HG02759 (cell line): Measurements from ENCODE around the gene NKX1-1.

Source experiments
- ATAC-seq: cut with Tn5 transposase; IDR thresholded peaks from one replicate; pipeline ENCODE4 v1.9.1; 2021; ENCODE audit warnings: mild to moderate bottlenecking, moderate library complexity; ENCODE audit not compliant: unreplicated experiment

The NKX1-1 gene

DNA sequence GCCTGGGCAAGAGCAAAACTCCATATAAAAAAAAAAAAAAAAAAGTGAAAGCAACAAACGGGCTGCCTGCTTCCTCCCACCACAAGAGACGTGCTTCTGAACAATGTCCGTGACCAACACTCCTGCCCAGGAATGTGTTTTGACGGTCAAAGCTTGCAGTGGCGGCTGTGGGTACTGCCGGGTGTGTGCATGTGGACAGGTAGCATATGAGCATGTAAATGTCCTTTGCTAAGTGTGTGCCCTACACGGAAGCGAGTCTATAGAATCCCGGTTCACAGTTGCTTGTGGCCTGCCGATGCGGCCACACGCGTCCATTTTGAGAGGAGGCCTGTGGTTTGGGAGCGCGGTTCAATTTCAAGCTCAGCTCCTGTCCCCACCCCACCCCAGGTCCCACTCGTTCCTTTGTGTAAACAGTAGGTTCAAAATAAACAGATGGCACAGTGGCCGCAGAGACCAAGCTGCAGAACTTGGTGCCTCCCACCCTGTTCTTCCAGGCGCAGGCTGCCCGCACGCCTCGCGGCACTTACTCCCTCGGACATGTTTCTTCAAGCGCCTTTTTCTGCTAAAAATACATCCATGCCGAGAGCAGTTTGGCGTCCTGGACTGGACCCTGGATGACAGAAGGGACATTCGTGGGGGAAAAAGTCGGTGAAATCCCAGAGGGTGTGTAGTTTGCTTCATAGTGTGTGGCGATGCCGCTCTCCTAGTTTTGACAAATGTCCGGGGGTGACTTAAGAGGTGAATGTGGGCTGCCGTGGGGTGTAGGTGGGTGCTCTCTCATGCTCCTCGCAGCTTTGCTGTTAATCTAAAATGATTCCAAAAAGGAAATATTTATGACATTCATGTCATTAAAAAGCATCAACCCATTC is 11.5 kb upstream of the NKX1-1 start:
- ATAC-seq, result no peak

DNA sequence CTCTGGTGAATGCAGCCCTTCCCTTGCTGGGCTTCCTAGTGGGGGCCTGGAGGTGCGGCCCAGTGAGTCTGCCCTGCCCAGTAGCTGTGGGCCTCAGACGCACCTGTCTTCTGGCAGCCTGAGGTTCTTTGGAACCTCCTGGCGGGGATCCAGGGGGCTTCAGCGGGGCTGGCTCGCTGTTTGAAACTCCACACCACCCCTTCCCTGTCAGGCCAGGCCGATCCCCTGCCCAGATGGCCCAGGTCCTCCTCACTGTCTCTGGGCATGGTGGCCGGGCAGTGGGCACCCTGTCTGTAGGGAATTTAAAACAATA is 10.7 kb upstream of the NKX1-1 start:
- no peak for ATAC-seq

DNA sequence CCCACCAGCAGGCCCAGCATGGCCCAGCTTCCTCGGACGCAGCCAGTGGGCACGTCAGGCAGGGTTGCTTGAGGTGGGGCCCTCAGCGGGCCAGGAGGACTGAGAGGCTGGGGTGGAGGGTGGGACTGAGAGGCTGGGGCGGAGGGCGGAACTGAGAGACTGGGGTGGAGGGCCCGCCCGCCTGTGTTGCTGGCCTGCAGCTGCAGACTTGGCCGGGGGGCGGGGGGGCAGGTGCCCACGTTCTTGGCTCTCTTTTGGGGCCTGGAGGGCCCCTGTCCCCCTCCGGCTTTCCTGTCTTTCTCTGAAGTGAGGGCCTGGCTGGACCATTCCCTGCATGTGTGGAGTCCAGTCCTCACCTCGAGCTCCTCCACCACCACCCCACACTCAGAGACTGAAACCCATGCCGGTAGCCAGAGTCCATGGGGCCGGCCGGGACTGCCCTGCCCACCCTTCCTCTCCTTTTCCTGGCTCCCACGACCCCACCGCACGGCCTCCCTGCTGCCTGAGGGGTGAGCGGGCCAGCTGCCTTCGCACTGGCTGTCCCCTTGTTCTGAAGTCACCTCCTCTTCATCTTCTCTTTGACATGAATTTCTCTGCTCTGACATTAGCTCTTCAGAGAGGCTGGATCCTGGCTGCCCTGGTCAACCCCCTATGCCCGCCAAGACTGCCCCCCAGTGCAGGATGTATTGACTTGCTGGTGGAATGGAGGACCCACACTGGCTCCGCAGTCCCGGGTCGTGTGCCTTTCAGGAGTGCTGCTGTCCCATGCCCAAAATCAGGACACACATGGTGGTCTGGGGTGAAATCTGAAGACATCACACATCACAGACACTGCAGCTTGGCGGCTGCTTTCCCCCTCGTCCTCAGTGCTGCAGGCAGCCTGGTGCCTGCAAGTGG is 10.1 kb upstream of the NKX1-1 start:
- ATAC-seq, result no peak

- no peak for ATAC-seq
Observed at GRCh38 chr4:1415681-1415981, 9.4 kb upstream of the NKX1-1 start.

DNA sequence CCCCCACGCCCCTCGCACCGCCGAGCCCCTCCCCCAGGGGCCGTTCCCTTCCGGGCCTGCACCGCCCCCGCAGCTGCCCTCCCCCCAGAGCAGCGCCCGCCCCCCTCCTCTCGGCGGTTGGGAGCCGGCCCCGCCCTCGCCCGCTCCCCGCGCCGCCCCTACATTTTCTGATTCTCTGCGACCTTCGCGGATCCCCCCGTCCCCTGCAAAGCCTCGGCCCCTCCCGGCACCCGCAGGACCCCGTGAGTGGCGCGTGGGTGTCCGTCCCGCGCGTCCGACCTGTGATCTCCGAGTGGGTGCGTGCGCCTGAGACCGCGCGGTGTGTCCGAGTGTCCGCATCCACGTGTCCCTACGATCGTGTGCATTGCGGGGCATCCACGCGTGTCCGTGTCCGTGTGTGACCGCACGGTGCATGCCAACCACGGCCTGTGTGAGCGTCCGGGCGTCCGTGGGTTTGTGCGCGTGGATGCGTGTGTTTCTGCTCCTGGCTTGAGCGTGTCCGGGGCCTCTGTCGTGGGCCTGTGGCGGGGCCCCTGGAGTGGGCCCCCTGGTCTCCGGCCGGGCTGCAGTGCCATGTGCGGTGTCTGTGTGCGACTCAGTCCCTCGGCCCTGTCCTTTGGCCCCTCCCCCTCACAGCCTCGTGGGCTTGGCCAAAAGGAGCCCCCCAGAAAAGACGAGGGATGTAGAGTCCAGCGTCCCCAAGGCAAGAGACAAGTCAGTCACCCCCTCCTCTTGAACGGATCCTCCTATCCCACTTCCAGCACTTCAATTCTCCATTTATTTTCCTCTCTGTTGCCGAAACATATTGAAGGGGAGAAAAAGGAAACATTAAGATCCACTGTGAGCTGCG is 8.8 kb upstream of the NKX1-1 start:
- ATAC-seq, result no peak

GRCh38 chr4:1413687-1414479 is 7.6 kb upstream of the NKX1-1 start:
- no peak for ATAC-seq

DNA sequence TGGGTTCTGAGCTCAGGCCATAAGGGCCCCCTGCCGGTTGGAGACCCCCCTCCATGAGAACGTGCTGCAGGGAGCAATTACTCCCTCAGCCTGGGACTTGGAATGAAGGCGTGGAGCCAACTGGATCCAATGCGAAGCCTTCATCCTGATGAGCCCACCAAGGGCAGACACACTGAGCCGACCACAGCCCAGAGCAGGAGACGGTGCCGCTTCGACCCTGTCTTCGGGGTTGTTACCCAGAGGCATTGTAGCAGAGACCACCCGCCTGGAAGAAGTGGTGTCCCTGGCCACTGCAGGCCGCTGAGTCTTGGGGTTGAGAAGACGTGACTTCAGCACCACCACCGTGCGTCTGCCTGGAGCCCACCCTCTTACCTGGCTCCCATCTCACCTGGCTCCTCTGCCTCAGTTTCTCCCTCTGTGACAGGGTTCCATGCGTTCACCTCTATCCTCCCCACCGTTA is 7.0 kb upstream of the NKX1-1 start:
- ATAC-seq, result no peak

DNA sequence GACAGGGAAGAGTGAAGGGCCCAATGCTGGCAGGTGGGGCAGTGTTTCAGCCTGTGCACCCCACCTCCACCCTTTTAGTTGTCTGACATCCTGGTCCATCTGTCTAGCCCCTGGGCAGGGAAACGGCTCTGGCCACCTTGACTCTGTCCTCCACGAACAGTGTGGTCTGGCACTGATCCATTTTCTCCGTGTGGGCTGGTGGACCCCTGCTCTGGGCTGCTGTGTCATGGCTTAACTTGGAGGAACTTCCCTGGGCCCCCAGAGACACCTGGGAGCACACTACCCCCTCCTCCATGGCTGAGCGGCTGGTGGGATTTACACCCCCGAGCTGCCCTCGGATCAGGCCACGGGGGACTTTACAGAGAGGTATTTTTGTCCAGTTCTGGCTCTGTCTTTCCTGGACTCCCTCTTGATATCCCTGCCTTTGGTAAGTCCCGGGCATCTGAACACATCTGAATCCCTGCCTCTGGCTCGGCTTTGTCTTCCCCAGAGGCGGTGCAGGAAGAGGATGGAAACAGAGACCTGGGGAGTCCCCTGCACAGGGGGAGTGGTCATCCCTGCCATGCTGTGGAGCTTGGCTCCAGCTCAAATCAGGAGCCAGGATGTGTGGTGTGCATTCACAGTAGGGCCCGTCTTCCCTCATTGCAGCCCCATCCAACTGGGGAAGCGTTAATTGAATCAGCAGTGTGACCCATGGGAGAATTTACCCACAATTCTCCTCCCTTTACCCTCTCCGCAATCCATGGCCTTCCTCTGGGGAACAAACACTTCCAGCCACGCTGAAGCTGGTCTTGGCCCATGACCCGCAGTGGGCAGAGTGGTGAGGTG is 6.3 kb upstream of the NKX1-1 start:
- ATAC-seq, result no peak

DNA sequence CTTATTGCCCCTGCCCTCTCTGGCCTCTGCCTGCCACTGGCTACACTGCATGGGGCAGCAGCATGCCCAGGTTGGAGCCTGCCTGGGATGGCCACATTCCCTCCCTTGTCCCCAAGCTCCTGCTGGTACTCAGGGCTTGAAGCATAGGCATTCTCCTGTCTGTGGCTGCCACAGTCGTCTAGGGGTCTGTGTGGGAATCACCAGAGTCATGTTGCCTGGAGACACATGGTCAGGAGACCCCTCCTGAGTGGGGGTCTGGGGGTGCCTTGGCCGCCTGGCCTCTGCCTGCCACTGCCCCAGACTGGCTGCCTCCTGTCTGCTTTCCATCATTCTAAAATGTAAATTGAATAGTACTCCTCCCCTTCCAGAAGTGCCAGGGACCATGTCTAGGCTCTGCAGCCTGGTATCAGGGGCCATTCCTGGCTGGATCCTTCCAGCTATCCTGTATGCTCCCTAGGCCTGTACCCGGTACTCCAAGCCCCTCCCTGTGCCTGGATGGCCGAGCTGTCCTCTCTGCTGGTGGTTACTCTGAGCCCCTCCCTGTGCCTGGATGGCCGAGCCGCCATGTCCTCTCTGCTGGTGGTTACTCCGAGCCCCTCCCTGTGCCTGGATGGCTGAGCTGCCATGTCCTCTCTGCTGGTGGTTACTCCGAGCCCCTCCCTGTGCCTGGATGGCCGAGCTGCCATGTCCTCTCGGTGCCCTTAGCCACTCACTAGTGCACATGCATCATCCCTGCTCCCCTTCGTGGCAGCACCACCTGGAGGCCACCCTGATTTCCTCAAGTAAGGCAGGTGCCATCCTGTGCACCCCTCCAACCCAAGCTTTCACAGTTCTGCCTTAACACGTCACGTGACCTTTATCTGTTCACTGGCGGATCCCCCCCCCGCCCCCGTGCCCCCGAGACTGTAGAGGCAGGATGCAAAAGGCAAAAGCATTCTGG is 5.5 kb upstream of the NKX1-1 start:
- ATAC-seq, result no peak

DNA sequence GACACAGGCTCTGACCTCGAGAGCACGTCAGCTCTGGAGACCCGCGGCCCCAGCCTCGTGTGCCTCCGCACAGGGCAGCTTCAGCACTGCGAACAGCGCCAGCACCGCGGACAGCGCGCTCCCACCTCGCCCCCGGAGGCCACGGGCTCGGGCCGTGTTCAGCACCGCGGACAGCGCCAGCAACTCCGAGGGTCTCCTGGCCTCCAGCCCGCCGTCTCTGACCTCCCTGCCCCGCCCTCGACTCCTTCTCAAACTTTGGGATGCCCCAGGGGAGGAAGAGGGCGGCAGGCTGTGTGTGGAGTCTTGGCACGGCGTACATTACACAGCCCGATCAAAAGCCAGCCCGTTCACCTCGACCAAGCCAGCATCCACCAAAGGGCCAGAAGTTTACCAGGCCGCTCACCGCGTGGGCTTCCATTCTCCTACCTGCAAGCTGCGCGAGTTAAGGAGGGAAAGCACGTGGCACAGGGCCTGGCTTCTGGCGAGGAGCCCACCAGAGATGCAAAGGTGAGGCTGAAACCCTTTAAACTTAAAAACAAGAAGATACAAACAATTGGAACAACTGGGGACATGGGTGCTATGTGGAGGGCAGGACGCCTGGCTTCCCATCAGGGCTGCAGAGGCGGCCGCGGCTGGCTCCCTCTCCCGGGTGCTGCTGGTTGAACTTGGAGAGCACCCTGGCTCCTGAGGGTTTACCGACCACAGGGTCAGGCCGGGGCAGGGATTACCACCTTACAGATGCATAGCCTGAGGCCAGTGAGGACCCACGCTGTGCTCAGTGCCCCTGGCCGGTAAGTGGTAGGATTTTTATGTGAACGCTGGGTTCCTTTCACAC is 4.5 kb upstream of the NKX1-1 start:
- no peak for ATAC-seq

DNA sequence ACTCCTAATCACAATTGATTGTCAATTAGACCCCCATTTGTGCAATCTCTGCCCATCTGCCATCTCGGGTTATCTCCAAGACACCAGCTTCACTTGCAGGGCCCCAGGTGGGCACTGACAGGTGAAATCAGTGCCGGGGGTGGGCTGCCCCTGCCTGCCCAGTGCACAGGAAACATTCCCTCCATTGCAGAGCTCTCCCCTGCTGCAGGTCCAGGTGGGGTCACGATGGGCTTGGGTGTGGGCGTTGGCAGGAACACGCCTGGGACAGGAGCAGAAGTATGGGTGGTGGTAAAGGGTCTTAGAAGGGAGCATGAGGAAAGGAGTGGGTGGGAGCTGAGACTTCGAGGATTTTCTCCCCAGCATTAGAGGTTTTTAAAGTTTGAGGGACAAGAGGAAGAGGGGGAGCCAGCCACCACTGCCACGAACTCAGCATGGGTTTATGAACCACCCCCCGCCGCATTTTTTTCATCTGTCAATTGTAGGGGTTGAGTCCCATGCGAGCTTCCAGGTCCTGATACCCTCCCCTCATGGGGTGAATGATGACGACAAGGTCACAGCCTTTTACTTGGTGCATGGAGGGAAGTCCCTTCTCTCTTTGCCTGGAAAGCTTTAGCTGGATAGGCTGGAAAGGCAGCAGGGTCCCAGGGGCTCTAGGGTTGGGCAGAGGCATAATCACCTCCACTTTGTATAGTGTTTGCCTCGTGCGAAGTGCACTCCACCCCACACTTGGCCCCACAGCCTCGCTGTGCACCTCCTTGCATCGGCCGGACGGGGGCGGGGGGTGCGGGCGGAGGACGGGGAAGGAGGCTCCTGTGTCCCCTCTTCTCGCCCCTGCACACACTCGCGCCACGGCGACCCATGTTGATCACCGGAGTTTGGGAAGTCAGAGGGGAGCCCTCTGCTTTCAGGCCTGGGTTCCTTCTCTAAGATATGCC is 3.5 kb upstream of the NKX1-1 start:
- ATAC-seq, result no peak

- no peak for ATAC-seq
Observed at GRCh38 chr4:1409079-1409478, 2.8 kb upstream of the NKX1-1 start.

DNA sequence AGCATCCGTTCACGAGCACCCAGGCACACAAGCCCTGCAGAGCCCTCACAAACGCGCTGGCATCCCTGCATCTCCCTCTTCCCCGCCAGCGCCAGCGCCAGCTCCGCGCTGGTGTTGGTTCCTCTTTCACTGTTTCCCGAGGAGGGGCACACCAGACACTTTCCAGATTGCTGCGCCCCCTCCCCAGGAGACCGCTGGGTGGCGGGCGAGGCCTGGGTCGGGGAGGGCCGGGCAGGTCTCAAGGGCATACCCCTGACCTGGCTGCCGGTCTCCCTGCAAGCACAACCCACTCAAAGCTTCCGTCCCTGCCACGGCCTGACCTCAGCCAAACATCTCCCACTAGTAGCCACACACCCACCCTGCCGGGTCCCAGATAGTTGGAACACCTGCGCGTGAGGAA is 2.2 kb upstream of the NKX1-1 start:
- no peak for ATAC-seq

DNA sequence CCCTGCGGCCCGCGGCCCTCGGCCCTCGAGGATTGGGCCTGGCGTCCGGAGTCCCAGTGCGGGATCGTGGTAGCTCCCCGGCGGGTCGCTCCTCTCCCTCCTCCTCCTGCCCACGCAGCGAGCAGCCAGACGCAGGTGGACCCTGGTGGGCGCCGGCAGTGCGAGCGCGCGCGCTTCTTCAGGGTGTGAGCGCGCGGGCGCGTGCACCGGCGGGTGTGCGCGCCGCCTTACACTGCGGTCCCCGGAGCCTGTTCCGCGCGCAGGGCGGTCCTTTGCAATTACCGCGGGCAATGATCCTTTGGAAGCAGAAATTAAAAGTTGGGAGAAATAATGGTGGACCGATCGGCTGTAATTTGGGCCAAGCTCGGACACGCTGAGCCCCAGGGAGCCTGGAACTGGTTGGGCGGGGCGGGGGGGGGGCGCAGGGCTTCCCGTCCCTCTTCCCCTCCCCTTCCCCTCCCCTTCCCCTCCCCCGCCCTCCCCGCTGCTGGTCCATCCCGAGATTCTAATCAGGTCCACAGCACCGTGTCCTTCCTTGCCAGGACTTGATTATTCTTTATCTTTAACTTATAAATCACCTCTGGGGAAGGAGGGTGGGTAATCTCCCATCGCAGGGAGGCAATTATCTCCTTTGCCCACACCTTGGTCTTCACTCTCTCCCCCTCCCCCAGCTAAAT is 1.6 kb upstream of the NKX1-1 start:
- ATAC-seq, result no peak

GRCh38 chr4:1406981-1407656 is 877 bp upstream of the NKX1-1 start:
- ATAC-seq, result no peak
